ENCODE data around the gene NME4. TPM values are rescaled to one million over a fixed set of nuclear protein-coding genes. Genes with fewer than 3 reads are reported as not detected.

Gene NME4
- total and polyA plus RNA-seq, 10 of the 15 experiments (the other 5 are each of a cell fraction or from before 2014, with no cell fraction given), result 11.0 to 235 (median 97.7) TPM

- TF ChIP-seq CUX1 (IDR thresholded peaks at IDR 0.05; ENCODE audit: insufficient replicate concordance, low read depth, low read length) (no peak), CEBPB (IDR thresholded peaks at IDR 0.05; ENCODE audit: borderline replicate concordance in 1 of 2, low read depth in 2 of 2, low read length in 2 of 2) (no peak), KLF5 (IDR thresholded peaks at IDR 0.05; ENCODE audit: partially characterized antibody) (no peak)
Observed at GRCh38 chr16:356741-357140, 40.3 kb upstream of the NME4 start (continued).

GRCh38 chr16:359067-359763, 37.8 kb upstream of the NME4 start:
- in situ Hi-C loops (cut with MboI) (no loop called here), intact Hi-C loops (cut with micrococcal nuclease; ENCODE audit: unreplicated experiment) (no loop called here)
- FAIRE-seq (no peak), DNase-seq (ENCODE audit: low read depth, low spot score) (no peak), ATAC-seq (no peak)
- ChIA-PET SMC1A (ENCODE audit: uncharacterized antibody, unreplicated experiment) (no interaction called here), RAD21 (ENCODE audit: unreplicated experiment) (no interaction called here), POLR2A (no interaction called here), CTCF (no interaction called here)
- no peaks in the 10 kb centered on the region for H3K79me2 ChIP-seq (ENCODE audit: control insufficient read depth, insufficient read depth, low read length)
- no peak overlapping the region for H3K4me3 ChIP-seq
- TF ChIP-seq NR2F1 (conservative IDR thresholded peaks at IDR 0.05), result peak; percentile 62
- TF ChIP-seq HDGF (IDR thresholded peaks at IDR 0.05), result no peak
- H3K4me1 ChIP-seq (ENCODE audit: control insufficient read depth, insufficient read depth, low read length), result no peaks in the 10 kb centered on the region
- H2AFZ ChIP-seq (ENCODE audit: control insufficient read depth, low read depth, low read length), result no peak overlapping the region
- H4K20me1 ChIP-seq (ENCODE audit: control insufficient read depth, insufficient read depth), result no peaks in the 10 kb centered on the region
- H3K36me3 ChIP-seq (ENCODE audit: control insufficient read depth in 2 of 2, insufficient read depth in 2 of 2, low read length in 1 of 2), result no peaks in the 10 kb centered on the region
- H3K27ac ChIP-seq (ENCODE audit: control insufficient read depth, insufficient read depth), result no peak overlapping the region
- no peaks in the 10 kb centered on the region for H3K9me3 ChIP-seq (replicated peaks; ENCODE audit: control insufficient read depth, insufficient read depth, low read length)
- no TSS peak for BruUV-seq (replicated peaks)
- H3K4me2 ChIP-seq (ENCODE audit: control insufficient read depth, insufficient read depth), result no peak overlapping the region
- WGBS (ENCODE audit: insufficient coverage, insufficient replicate concordance, low lambda C conversion rate, missing lambda C conversion rate), result 42% methylated on average over 19 of the region's 19 CpGs
- no peak overlapping the region for H3K9ac ChIP-seq (ENCODE audit: control insufficient read depth, insufficient read depth, low read length)
- no peaks in the 10 kb centered on the region for H3K27me3 ChIP-seq (replicated peaks in 1 of 2; ENCODE audit: control insufficient read depth in 2 of 2, insufficient read depth in 2 of 2, low read length in 1 of 2)
